Cardiac ventricle fibroblast (primary cell): ENCODE measurements around the gene TENT5C. TPM values are rescaled to one million over a fixed set of nuclear protein-coding genes. Genes with fewer than 3 reads are reported as not detected.

ENCODE experiments used
- total RNA-seq: library from RNA; depleted of rRNA; stranded (reverse); fragments of >200 nt; gene quantifications from 2 replicates; pipeline ENCODE4 v1.2.3, GENCODE V29; 2015

Gene TENT5C
- total RNA-seq: 0.39 and 0.62 TPM in 2 replicates

GRCh38 chr1:117605774-117606648 is at the start of gene TENT5C:
Gene TENT5C, plus strand, starts transcription at chr1:117606048. Its CDS starts 16,821 bp downstream, at chr1:117622869.

Other genes starting within 250 kb of the TENT5C start
- 26.3 and 31.3 TPM in 2 replicates for gene MAN1A2, start 238.6 kb upstream of the TENT5C start, total RNA-seq